Measurements from ENCODE around the gene WDR7.
"Not testable (repeated sequence)": the region's sequence is repeated elsewhere in the genome, so short reads cannot be mapped to it uniquely, and the experiment has no call there.

DNA sequence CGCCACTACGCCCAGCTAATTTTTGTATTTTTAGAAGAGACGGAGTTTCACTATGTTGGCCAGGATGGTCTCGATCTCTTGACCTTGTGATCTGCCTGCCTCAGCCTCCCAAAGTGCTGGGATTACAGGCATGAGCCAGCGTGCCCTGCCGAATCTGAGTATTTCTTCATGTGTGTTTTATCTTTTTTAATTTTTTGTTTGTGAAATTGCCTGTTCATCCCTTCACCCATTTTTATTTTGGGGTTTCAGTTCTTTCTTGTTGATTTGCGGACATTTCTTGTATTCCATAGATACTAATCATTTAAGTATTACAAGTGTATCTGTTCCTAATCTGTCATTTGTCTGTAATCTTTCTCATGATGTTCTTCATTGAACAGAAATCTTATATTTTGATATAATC lies 3.1 kb downstream of the WDR7 start:
- TF ChIP-seq, protein P1, sequence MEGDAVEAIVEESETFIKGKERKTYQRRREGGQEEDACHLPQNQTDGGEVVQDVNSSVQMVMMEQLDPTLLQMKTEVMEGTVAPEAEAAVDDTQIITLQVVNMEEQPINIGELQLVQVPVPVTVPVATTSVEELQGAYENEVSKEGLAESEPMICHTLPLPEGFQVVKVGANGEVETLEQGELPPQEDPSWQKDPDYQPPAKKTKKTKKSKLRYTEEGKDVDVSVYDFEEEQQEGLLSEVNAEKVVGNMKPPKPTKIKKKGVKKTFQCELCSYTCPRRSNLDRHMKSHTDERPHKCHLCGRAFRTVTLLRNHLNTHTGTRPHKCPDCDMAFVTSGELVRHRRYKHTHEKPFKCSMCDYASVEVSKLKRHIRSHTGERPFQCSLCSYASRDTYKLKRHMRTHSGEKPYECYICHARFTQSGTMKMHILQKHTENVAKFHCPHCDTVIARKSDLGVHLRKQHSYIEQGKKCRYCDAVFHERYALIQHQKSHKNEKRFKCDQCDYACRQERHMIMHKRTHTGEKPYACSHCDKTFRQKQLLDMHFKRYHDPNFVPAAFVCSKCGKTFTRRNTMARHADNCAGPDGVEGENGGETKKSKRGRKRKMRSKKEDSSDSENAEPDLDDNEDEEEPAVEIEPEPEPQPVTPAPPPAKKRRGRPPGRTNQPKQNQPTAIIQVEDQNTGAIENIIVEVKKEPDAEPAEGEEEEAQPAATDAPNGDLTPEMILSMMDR (conservative IDR thresholded peaks at IDR 0.05; ENCODE audit: low read depth in 2 of 2): not testable (repeated sequence)
- not testable (repeated sequence) for TF ChIP-seq POLR2AphosphoS5 (IDR thresholded peaks at IDR 0.05; ENCODE audit: low read depth); ZNF331 (CRISPR knock-in tag; IDR thresholded peaks at IDR 0.05; ENCODE audit: low read depth)
